Natural killer cell (primary cell): ENCODE results near the gene SOWAHD. TPM values are rescaled to one million over a fixed set of nuclear protein-coding genes. Genes with fewer than 3 reads are reported as not detected.

Experiments used
- ATAC-seq, 3 donors: fragments of 150-1000 bp in 2 of 3; fragments of 200-7000 bp in 1 of 3; cut with Tn5 transposase; 1 replicate in 1 of 3; 2 replicates in 2 of 3; pipeline ENCODE4 v1.10.0; 2021; ENCODE audit warnings: mild to moderate bottlenecking in 2 of 3, moderate library complexity in 2 of 3
- DNase-seq, 2 donors: peaks; one replicate each; pipeline versions ENCODE4 v3.0.0 to v3.0.0-alpha.2; 2013 to 2021; ENCODE audit warnings: mixed read lengths in 1 of 2
- H3K27ac ChIP-seq: one replicate; pipeline ENCODE4 v1.5.1; 2013; ENCODE audit warnings: mild to moderate bottlenecking, low read length
- H3K27me3 ChIP-seq: one replicate; pipeline ENCODE4 v1.6.1; 2013; ENCODE audit warnings: low read length; ENCODE audit not compliant: control insufficient read depth, insufficient read depth
- H3K36me3 ChIP-seq: one replicate; pipeline ENCODE4 v1.6.1; 2013; ENCODE audit warnings: low read length; ENCODE audit not compliant: control insufficient read depth, insufficient read depth
- H3K4me1 ChIP-seq: one replicate; pipeline ENCODE4 v1.6.1; 2013; ENCODE audit warnings: low read length; ENCODE audit not compliant: control insufficient read depth, insufficient read depth
- H3K4me3 ChIP-seq: one replicate; pipeline ENCODE4 v1.5.1; 2013; ENCODE audit warnings: low read length
- H3K9me3 ChIP-seq: one replicate; pipeline ENCODE4 v1.6.1; 2013; ENCODE audit warnings: low read length; ENCODE audit not compliant: control insufficient read depth, insufficient read depth
- H3K27ac Mint-ChIP-seq, 2 donors: one replicate each; pipeline ENCODE4 v1.8.0; 2022; ENCODE audit warnings: mild to moderate bottlenecking in 2 of 2, mixed read lengths in 2 of 2, moderate library complexity in 1 of 2
- H3K27me3 Mint-ChIP-seq, 2 donors: one replicate each; pipeline ENCODE4 v1.8.0; 2022; ENCODE audit warnings: low read depth in 2 of 2, mixed read lengths in 2 of 2
- H3K36me3 Mint-ChIP-seq: one replicate; pipeline ENCODE4 v1.8.0; 2022; ENCODE audit warnings: mixed read lengths
- H3K4me1 Mint-ChIP-seq, 2 donors: one replicate each; pipeline ENCODE4 v1.8.0; 2022; ENCODE audit warnings: mixed read lengths in 2 of 2
- H3K4me3 Mint-ChIP-seq: one replicate; pipeline ENCODE4 v1.8.0; 2022; ENCODE audit warnings: mild to moderate bottlenecking, moderate library complexity, mixed read lengths
- H3K9me3 Mint-ChIP-seq, 2 donors: one replicate each; pipeline ENCODE4 v1.8.0; 2022; ENCODE audit warnings: mixed read lengths in 2 of 2
- WGBS: methylation state at CpG from one replicate; pipeline ENCODE4 v1.1.7; 2013; ENCODE audit warnings: missing lambda C conversion rate; ENCODE audit not compliant: insufficient coverage; 5-methylcytosine and 5-hydroxymethylcytosine counted together
- intact Hi-C: fragments of 100-400 bp; cut with micrococcal nuclease; formaldehyde crosslinking; loops from one replicate; pipeline ENCODE4 v1.14.2; 2022
- total RNA-seq, 4 donors: library from RNA; stranded (reverse); fragments of 120-200 nt in 1 of 4; gene quantifications; one replicate each; pipeline versions ENCODE4 v1.2.3 to v1.2.4, GENCODE V29; 2013 to 2022
- TF ChIP-seq, protein P1 (sequence below): fragments of 200-600 bp; IDR thresholded peaks from one replicate; pipeline ENCODE4 v1.8.0; 2022; ENCODE audit warnings: antibody characterized with exemption

SOWAHD gene
- total RNA-seq, 3 donors from 2014 or later (not counting 1 experiment from before 2014, with no cell fraction given): 0.23 TPM; not detected in 2

DNA sequence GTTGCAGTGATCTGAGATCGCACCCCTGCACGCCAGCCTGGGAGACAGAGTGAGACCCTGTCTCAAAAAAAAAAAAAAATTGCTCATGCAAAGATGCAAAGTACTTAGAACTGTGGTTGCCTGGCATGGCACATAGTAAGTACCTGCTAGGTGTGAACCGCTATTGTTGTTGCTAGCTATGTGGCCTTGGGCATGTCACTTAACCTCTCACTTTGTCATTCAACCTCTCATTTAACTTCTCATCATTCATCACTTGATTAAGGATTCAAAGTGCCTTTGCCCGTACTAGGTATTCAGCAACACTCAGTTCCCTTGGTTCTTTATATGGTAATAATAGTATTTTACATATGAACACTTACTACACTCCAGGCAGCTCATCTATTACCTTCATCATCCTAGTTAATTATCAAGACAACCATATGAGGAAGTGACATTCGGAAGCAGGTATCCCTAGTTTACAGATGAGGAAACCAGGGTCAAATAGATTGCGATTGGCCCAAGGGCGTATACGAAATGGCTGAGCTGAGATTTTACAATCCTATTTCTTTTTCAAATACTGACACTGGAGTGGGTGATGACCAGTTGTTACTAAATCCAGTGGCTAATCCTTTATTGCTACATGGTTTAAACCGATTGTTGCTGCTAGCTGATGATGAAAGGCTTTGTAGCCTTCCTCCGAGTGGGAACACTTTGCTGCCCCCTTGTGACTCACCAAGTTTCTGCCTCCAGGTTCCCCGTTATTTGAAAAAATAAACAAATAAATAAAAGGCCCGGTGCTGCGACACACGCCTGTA is 28.8 kb upstream of the SOWAHD start:
- no peak overlapping the region for H3K4me3 Mint-ChIP-seq
- no peaks in the 10 kb centered on the region for H3K36me3 Mint-ChIP-seq
- WGBS: 34% methylated on average over 13 of the region's 14 CpGs
- peaks cover 6% of the 10 kb centered on the region in 2 donors for H3K4me1 Mint-ChIP-seq
- no peaks in the 10 kb centered on the region for H3K9me3 ChIP-seq
- H3K9me3 Mint-ChIP-seq: no peaks in the 10 kb centered on the region
- no peak overlapping the region for H3K27ac ChIP-seq
- TF ChIP-seq, protein P1, sequence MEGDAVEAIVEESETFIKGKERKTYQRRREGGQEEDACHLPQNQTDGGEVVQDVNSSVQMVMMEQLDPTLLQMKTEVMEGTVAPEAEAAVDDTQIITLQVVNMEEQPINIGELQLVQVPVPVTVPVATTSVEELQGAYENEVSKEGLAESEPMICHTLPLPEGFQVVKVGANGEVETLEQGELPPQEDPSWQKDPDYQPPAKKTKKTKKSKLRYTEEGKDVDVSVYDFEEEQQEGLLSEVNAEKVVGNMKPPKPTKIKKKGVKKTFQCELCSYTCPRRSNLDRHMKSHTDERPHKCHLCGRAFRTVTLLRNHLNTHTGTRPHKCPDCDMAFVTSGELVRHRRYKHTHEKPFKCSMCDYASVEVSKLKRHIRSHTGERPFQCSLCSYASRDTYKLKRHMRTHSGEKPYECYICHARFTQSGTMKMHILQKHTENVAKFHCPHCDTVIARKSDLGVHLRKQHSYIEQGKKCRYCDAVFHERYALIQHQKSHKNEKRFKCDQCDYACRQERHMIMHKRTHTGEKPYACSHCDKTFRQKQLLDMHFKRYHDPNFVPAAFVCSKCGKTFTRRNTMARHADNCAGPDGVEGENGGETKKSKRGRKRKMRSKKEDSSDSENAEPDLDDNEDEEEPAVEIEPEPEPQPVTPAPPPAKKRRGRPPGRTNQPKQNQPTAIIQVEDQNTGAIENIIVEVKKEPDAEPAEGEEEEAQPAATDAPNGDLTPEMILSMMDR: peak; percentile 56
- intact Hi-C loops: loop anchor here (1.0 kb wide), 1 partner anchor 213 kb away; no protein-coding TSS in a partner anchor
- no peaks in the 10 kb centered on the region for H3K27me3 ChIP-seq
- no peaks in the 10 kb centered on the region for H3K27me3 Mint-ChIP-seq
- no peaks in the 10 kb centered on the region for H3K36me3 ChIP-seq
- no peak overlapping the region for H3K27ac Mint-ChIP-seq
- H3K4me3 ChIP-seq: no peak overlapping the region
- DNase-seq (peak; percentile 48 to 83), ATAC-seq (peak; percentile 54 to 82 (median 69))
- H3K4me1 ChIP-seq: no peaks in the 10 kb centered on the region

DNA sequence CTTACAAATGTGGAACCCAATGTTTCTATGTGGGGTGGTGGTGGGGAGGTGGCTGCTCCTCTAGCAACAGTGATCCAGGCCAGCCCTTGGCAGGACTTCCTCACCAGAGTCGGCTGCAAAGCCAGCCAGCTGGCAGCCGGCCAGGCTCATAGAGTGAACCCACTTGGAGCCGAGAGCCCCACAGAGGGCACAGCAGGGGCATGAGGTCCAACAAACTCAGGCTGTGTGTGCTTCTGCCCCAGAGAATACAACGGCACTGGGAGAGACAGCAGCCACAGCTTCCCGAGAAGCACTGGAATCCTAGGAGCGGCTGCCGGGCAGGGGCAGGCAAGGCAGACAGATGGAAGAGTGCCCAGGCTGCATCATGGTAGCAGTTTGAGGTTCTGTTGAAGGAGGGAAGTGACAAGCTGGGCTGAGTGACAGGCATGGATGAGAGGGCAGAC is 23.5 kb upstream of the SOWAHD start:
- Mint-ChIP-seq H3K9me3 (no peaks in the 10 kb centered on the region), H3K4me1 (no peaks in the 10 kb centered on the region), H3K36me3 (no peaks in the 10 kb centered on the region), H3K27me3 (no peaks in the 10 kb centered on the region), H3K4me3 (no peak overlapping the region), H3K27ac (no peak overlapping the region)
- no peak for ATAC-seq
- H3K27ac ChIP-seq: no peak overlapping the region
- no peaks in the 10 kb centered on the region for H3K4me1 ChIP-seq
- H3K4me3 ChIP-seq: no peak overlapping the region
- no peaks in the 10 kb centered on the region for H3K36me3 ChIP-seq
- no peaks in the 10 kb centered on the region for H3K9me3 ChIP-seq
- no peak for DNase-seq
- TF ChIP-seq, protein P1: no peak
- H3K27me3 ChIP-seq: no peaks in the 10 kb centered on the region
- intact Hi-C loops: no loop called here
- 34% methylated on average over 7 of the region's 7 CpGs for whole genome bisulfite sequencing

DNA sequence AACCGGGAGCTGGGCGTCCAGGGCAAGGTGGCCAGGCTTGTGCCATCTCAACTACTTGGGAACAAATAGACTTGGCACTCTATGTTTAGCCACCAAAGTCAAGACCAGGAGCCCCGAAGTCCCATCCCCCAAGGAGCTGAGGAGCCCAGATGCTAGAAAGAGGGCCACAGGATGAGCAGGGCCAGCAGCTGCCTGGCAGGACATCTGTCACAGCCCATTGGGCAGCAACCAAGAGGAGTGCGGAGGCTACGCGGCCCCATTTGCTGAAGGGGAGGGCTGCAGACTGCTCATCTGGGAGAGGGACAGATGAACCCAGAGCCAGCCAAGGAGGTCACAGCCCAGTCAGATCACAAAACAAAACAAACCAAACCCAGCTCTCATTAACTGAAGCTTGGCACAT is 22.9 kb upstream of the SOWAHD start:
- Histone ChIP-seq H3K9me3 (no peaks in the 10 kb centered on the region), H3K27me3 (no peaks in the 10 kb centered on the region), H3K4me3 (no peak overlapping the region), H3K4me1 (no peaks in the 10 kb centered on the region), H3K27ac (no peak overlapping the region), H3K36me3 (no peaks in the 10 kb centered on the region)
- Mint-ChIP-seq H3K9me3 (no peaks in the 10 kb centered on the region), H3K4me1 (no peaks in the 10 kb centered on the region), H3K36me3 (no peaks in the 10 kb centered on the region), H3K27me3 (no peaks in the 10 kb centered on the region), H3K27ac (no peak overlapping the region), H3K4me3 (no peak overlapping the region)
- no peak for ATAC-seq
- 81% methylated on average over 6 of the region's 6 CpGs for WGBS
- TF ChIP-seq, protein P1: no peak
- DNase-seq: no peak
- intact Hi-C loops: no loop called here
